IMR-90 (cell line): ENCODE measurements around the gene ACADL. TPM values are rescaled to one million over a fixed set of nuclear protein-coding genes. Genes with fewer than 3 reads are reported as not detected.

ENCODE experiments used
- ATAC-seq: fragments of 200-7000 bp; cut with Tn5 transposase; 2 replicates; pipeline ENCODE4 v1.9.1; 2020; ENCODE audit warnings: low read depth, mild to moderate bottlenecking, moderate library complexity
- BruUV-seq: library from RNA; stranded (reverse); fragments of 400-500 nt; replicated peaks from 2 replicates; lab custom pipeline; 2021; lab: Mats Ljungman, UMichigan
- CTCF ChIA-PET: fragments of 300-600 bp; formaldehyde crosslinking; extraction: SDS; loops from one replicate; lab custom pipeline; 2021; ENCODE audit warnings: antibody characterized with exemption; lab: Yijun Ruan, JAX
- POLR2A ChIA-PET: fragments of 300-600 bp; sonication (Branson Sonifier 250); formaldehyde crosslinking; loops from one replicate; lab custom pipeline; 2022; ENCODE audit warnings: antibody characterized with exemption; ENCODE audit not compliant: unreplicated experiment; lab: Charles Lee
- DNase-seq: peaks from one replicate; pipeline ENCODE4 v3.0.0; 2013
- H2AFZ ChIP-seq: replicated peaks from 2 replicates; pipeline ENCODE3; 2013; ENCODE audit warnings: low read length, mild to moderate bottlenecking; ENCODE audit not compliant: poor library complexity
- H2AK5ac ChIP-seq: 2 replicates; pipeline ENCODE4 v1.6.1; 2013; ENCODE audit warnings: low read depth, low read length, inconsistent platforms
- H2AK9ac ChIP-seq: replicated peaks from 2 replicates; pipeline ENCODE3; 2013; ENCODE audit warnings: mild to moderate bottlenecking, low read depth, low read length, moderate library complexity; ENCODE audit not compliant: poor library complexity
- H2BK120ac ChIP-seq: 2 replicates; pipeline ENCODE4 v1.6.1; 2013; ENCODE audit warnings: low read depth, low read length, inconsistent platforms
- H2BK15ac ChIP-seq: 3 replicates; pipeline ENCODE4 v1.6.1; 2013; ENCODE audit warnings: low read depth, low read length, inconsistent platforms
- H2BK20ac ChIP-seq: 2 replicates; pipeline ENCODE4 v1.6.1; 2013; ENCODE audit warnings: low read depth, mild to moderate bottlenecking, inconsistent platforms, low read length, moderate library complexity
- H2BK5ac ChIP-seq: 2 replicates; pipeline ENCODE4 v1.6.1; 2013; ENCODE audit warnings: mild to moderate bottlenecking, low read depth, low read length, inconsistent platforms; ENCODE audit not compliant: poor library complexity, severe bottlenecking
- H3K14ac ChIP-seq: replicated peaks from 2 replicates; pipeline ENCODE4 v1.6.1; 2013; ENCODE audit warnings: low read depth, low read length, inconsistent platforms
- H3K18ac ChIP-seq: 2 replicates; pipeline ENCODE4 v1.6.1; 2013; ENCODE audit warnings: low read depth, low read length, control low read depth
- H3K23ac ChIP-seq: 2 replicates; pipeline ENCODE4 v1.6.1; 2013; ENCODE audit warnings: low read depth, low read length, inconsistent platforms
- H3K27ac ChIP-seq: 2 replicates; pipeline ENCODE4 v1.5.1; 2013; ENCODE audit warnings: mild to moderate bottlenecking, control low read depth, low read length; ENCODE audit not compliant: insufficient read depth
- H3K27me3 ChIP-seq: 2 replicates; pipeline ENCODE4 v1.6.1; 2013; ENCODE audit warnings: low read length; ENCODE audit not compliant: control insufficient read depth, insufficient read depth
- H3K36me3 ChIP-seq: 2 replicates; pipeline ENCODE4 v1.6.1; 2013; ENCODE audit warnings: low read length, mixed read lengths; ENCODE audit not compliant: control insufficient read depth, insufficient read depth
- H3K4ac ChIP-seq: 2 replicates; pipeline ENCODE4 v1.6.1; 2013; ENCODE audit warnings: low read depth, low read length, inconsistent platforms
- H3K4me1 ChIP-seq: 2 replicates; pipeline ENCODE4 v1.6.1; 2013; ENCODE audit warnings: low read length, mixed read lengths; ENCODE audit not compliant: control insufficient read depth, insufficient read depth
- H3K4me2 ChIP-seq: 2 replicates; pipeline ENCODE4 v1.6.1; 2013; ENCODE audit warnings: low read depth, mild to moderate bottlenecking, control low read depth, low read length, moderate library complexity
- H3K4me3 ChIP-seq: 2 replicates; pipeline ENCODE4 v1.5.1; 2013; ENCODE audit warnings: low read depth, mild to moderate bottlenecking, control low read depth, low read length, moderate library complexity; ENCODE audit not compliant: insufficient read depth
- H3K56ac ChIP-seq: 2 replicates; pipeline ENCODE4 v1.6.1; 2013; ENCODE audit warnings: low read length, inconsistent platforms; ENCODE audit not compliant: insufficient read depth; ENCODE audit errors: extremely low read depth
- H3K79me1 ChIP-seq, 2 experiments: 2 replicates each; pipeline ENCODE4 v1.6.1; 2013; ENCODE audit warnings: low read length in 2 of 2, inconsistent platforms in 1 of 2, low read depth in 1 of 2
- H3K9ac ChIP-seq: 2 replicates; pipeline ENCODE4 v1.6.1; 2013; ENCODE audit warnings: low read depth, low read length, control low read depth
- H3K9me1 ChIP-seq: 2 replicates; pipeline ENCODE4 v1.6.1; 2013; ENCODE audit warnings: low read length, inconsistent platforms; ENCODE audit not compliant: insufficient read depth
- H3K9me3 ChIP-seq: 2 replicates; pipeline ENCODE4 v1.6.1; 2013; ENCODE audit warnings: low read length; ENCODE audit not compliant: control insufficient read depth, insufficient read depth
- H4K20me1 ChIP-seq: 2 replicates; pipeline ENCODE4 v1.6.1; 2013; ENCODE audit warnings: low read length, inconsistent platforms; ENCODE audit not compliant: insufficient read depth
- H4K5ac ChIP-seq: 2 replicates; pipeline ENCODE4 v1.6.1; 2013; ENCODE audit warnings: mild to moderate bottlenecking, low read depth, low read length, control low read depth
- H4K8ac ChIP-seq, 2 experiments: 2 replicates each; pipeline ENCODE4 v1.6.1; 2013; ENCODE audit warnings: low read depth in 2 of 2, low read length in 2 of 2, control low read depth in 1 of 2, inconsistent platforms in 1 of 2
- H4K91ac ChIP-seq: 2 replicates; pipeline ENCODE4 v1.6.1; 2013; ENCODE audit warnings: low read depth, low read length, inconsistent platforms; ENCODE audit not compliant: insufficient read depth
- MAZ ChIP-seq: IDR thresholded peaks from 2 replicates; pipeline ENCODE4 v1.6.1; 2012; ENCODE audit warnings: low read depth, mild to moderate bottlenecking, low read length, improper control_type of control experiment, moderate library complexity, borderline replicate concordance
- POLR2A ChIP-seq: IDR thresholded peaks from 2 replicates; pipeline ENCODE4 v1.6.1; 2012; ENCODE audit warnings: mild to moderate bottlenecking, low read depth, low read length
- SMC3 ChIP-seq: fragments of 150-350 bp; IDR thresholded peaks from 2 replicates; pipeline ENCODE4 v1.6.1; 2016; ENCODE audit warnings: low read depth, mild to moderate bottlenecking, antibody characterized with exemption, low read length, moderate library complexity
- whole genome bisulfite sequencing, 2 experiments: methylation state at CpG; one replicate each; pipeline versions ENCODE4 v1.1.5 to v1.1.7; 2013; ENCODE audit warnings: missing lambda C conversion rate in 2 of 2; ENCODE audit not compliant: insufficient read length in 1 of 2; ENCODE audit errors: extremely low coverage in 2 of 2; 5-methylcytosine and 5-hydroxymethylcytosine counted together
- dilution Hi-C: fragments of 300-500 bp; cut with HindIII; formaldehyde crosslinking; loops from one replicate; pipeline ENCODE4 v1.14.3; 2018; ENCODE audit warnings: low sequenced_read_pairs; ENCODE audit not compliant: unreplicated experiment
- in situ Hi-C: fragments of 300-500 bp; cut with MboI; formaldehyde crosslinking; loops from 3 replicates; pipeline ENCODE4 v1.14.3; 2019; ENCODE audit warnings: low sequenced_read_pairs, inconsistent platforms, mixed read lengths
- intact Hi-C: fragments of 100-400 bp; cut with micrococcal nuclease; formaldehyde crosslinking; loops from 2 replicates; pipeline ENCODE4 v1.10.0; 2022
- polyA plus RNA-seq, 3 experiments: library from polyadenylated mRNA; depleted of rRNA; stranded (reverse); fragments of >200 nt; gene quantifications; 2 replicates each; pipeline ENCODE4 v1.2.3, GENCODE V29; 2012; ENCODE audit warnings: low replicate concordance in 1 of 3
- total RNA-seq: library from RNA; depleted of rRNA; stranded (reverse); fragments of >200 nt; gene quantifications from 2 replicates; pipeline ENCODE4 v1.2.3, GENCODE V29; 2012

The ACADL gene
- total and polyA plus RNA-seq, 2 of the 4 experiments (the other 2 are of a cell fraction): not detected

GRCh38 chr2:210171309-210172218, 53.7 kb downstream of the ACADL start, which contains the start of gene KANSL1L:
Gene KANSL1L (minus strand): TSS chr2:210171409. CDS start chr2:210154582, 16,827 bp downstream.
- Histone ChIP-seq H2AK5ac (peak within 1 kb of the TSS; percentile 30; the same call in 1 of the 2 replicates), H3K14ac (peak within 1 kb of the TSS; percentile 91), H3K4me1 (no peaks in the 10 kb centered on the region), H4K8ac (peak within 1 kb of the TSS; percentile 47 to 82), H3K9ac (peak within 1 kb of the TSS; percentile 93), H3K18ac (peak within 1 kb of the TSS; percentile 62), H2BK15ac (peak within 1 kb of the TSS; percentile 75; the same call in 2 of the 3 replicates), H4K5ac (peak within 1 kb of the TSS; percentile 35), H3K4ac (peak within 1 kb of the TSS; percentile 93), H3K27me3 (no peaks in the 10 kb centered on the region), H3K36me3 (no peaks in the 10 kb centered on the region), H4K20me1 (no peaks in the 10 kb centered on the region), H3K56ac (peak within 1 kb of the TSS; percentile 97), H3K23ac (peak within 1 kb of the TSS; percentile 96), H4K91ac (peak within 1 kb of the TSS; percentile 76), H3K9me3 (no peaks in the 10 kb centered on the region), H2BK120ac (peak within 1 kb of the TSS; percentile 68), H2AFZ (peak within 1 kb of the TSS; percentile 98), H2BK20ac (no peak within 1 kb of the TSS), H2AK9ac (peak within 1 kb of the TSS; percentile 86), H3K4me2 (peak within 1 kb of the TSS; percentile 96), H3K9me1 (no peaks in the 10 kb centered on the region), H3K79me1 (no peaks in the 10 kb centered on the region; a peak in 2 of 4 replicates), H3K27ac (peak within 1 kb of the TSS; percentile 97), H2BK5ac (peak within 1 kb of the TSS; percentile 95), H3K4me3 (peak within 1 kb of the TSS; percentile 78)
- in situ Hi-C loops: loop anchor here (10.0 kb wide), 1 partner anchor 177 kb away; no protein-coding TSS in a partner anchor
- 0% methylated on average over 12 of the region's 67 CpGs; no CpG with 5 or more reads in 1 of the 2 experiments for WGBS, 2 experiments
- no TSS peak for BruUV-seq
- intact Hi-C loops: loop anchor here (2.0 to 5.0 kb wide), 2 partner anchors 79 to 99 kb away; no protein-coding TSS in a partner anchor
- dilution Hi-C loops: no loop called here
- POLR2A ChIA-PET: interaction anchor here (0.6 to 0.7 kb wide), 3 partner anchors 39 to 637 kb away, joined by 4 to 6 read pairs (median 4); no protein-coding TSS in a partner anchor
- peak; percentile 93 for ATAC-seq
- peak; percentile 94 for DNase-seq
- TF ChIP-seq SMC3: no peak
- peak; percentile 40; the same call in 1 of the 2 replicates for TF ChIP-seq MAZ
- TF ChIP-seq POLR2A: peak; percentile 57
- CTCF ChIA-PET: interaction anchor here (0.8 kb wide), 1 partner anchor 23 kb away, joined by 6 read pairs; no protein-coding TSS in a partner anchor
